HG03280 (cell line): Measurements from ENCODE around the gene AIPL1.

ENCODE experiments used
- ATAC-seq: cut with Tn5 transposase; IDR thresholded peaks from one replicate; pipeline ENCODE4 v1.9.1; 2021; ENCODE audit warnings: mild to moderate bottlenecking, moderate library complexity; ENCODE audit not compliant: unreplicated experiment

The AIPL1 gene

DNA sequence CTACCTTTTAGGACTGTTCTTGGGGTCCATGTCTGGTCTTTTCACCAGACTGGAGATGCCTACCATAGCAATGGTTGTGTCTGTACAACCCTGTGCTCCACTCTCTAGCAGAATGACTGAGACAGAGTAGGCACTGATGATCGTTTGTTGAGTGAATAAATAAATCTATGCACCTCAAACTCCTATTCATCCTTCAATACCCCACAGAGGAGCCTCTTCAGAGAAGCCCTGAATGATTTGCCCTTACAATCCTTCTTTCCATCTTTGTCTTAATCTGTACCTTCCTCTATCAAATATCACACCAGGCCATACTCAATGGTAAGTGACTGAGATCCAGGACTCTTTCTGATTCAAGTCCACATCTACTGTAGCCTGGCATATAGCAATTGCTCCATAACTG is 32.6 kb upstream of the AIPL1 start:
- no peak for ATAC-seq

DNA sequence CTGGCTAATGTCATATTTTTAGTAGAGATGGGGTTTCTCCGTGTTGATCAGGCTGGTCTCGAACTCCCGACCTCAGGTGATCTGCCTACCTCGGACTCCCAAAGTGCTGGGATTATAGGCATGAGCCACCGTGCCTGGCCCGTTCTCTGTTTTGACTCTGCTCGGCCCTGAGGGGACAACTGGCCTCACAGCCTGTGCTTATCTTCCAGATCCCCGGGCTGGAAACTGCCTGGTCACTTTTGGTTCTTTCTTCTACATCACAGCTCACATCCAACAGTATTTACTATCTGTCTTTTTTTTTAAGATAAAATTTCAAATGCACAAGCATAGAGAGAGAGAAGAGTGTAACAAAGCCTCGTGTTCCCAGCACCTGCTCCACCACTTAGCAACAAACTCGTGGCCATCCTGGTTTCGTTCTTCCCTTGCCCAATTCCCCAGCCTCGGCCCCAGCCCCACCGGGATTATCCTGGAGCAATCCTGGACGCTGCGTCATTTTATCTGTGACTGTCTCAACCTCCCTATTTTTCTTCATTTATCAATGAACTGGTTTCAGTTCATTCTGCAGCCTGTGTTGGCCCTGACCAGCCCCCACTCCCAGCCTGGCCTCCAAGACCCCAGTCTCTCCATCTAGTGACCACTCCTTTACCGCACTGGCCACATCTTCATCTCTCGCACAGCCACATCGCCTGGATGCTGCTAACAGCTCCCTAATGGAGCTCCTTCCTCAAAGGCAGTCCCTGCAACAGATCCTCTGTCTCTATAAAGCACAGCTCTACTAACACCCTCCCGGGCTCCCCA is 30.5 kb upstream of the AIPL1 start:
- ATAC-seq: no peak

- no peak for ATAC-seq
These were observed 29.6 kb upstream of the AIPL1 start for GRCh38 chr17:6464446-6465041.

DNA sequence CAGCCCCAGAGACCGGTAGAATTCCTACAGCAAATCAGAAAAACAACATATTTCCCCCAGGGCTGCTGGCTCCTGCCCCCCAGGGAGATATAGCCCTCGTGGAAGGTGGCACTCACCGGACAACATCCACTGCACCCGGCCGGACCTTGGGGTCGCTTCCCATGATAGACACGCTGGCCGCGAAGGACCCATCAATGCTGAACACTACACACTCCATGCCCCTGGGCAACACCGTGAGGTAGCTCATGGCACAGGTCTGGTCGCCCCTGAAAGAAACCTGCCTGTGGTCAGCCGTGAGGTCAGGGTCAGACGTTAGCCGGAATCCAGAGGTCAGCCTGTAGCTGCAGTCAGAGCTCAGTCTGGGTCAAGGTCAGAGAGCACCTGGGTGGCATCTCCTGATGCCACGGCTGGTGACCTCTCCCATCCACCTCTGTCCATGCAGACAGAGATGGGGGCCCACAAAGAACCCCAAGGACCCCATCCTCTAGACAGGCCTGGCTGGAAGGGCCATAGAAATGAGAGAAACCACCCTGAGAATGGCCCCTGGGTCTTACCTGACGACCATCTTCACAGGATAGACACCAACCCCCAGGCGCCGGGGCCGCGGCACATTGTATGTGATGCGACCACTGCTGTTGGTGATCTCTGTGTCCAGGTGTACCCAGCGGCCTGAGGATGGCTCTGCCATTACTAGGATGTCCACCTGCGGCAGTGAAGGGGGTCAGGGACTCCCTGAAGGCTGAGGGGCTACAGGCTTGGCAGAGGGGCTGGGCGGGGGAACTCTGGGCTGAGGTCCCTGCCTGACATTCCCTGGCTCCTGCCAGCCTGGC is 28.9 kb upstream of the AIPL1 start:
- no peak for ATAC-seq

DNA sequence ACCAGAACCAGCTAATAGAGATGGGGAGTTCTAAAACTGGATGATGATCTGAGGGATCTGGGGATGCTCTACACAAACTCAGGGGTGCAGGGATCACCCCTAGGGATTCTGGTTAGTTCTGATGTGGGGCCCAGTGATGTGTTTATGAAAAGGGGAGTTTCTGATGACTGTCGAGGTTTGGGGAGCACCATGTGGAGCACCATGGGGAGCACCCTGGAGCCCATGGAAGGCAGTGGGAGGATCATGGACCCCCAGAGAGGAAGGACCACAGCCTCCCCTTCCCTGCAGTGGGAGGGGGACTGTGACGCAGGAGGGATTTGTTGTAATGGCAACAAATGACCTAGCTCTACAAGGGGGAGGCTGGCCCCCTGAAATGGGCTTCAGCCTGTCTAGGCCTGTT is 27.8 kb upstream of the AIPL1 start:
- no peak for ATAC-seq

- no peak for ATAC-seq
These were observed 27.0 kb upstream of the AIPL1 start for GRCh38 chr17:6461792-6462524.

DNA sequence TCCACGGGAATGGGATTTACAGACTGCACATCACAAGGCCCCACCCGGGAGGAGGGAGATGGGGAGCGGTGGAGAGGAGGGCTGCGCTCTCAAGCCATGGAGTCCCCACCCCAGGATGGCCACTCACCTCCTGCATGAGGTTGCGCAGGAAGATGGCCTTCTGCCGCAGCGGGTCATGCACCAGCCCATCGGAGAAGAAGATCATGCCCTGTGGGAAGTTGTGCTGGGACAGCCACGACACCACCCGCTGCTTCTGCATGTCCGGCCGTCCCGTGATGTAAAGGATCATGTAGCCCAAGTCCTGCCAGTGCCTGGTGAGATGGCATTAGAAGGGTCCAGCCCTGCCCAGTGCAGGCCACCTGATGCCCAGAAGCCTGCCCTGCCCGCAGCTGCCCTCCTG is 26.3 kb upstream of the AIPL1 start:
- no peak for ATAC-seq

GRCh38 chr17:6460531-6461161 is 25.7 kb upstream of the AIPL1 start:
- no peak for ATAC-seq

GRCh38 chr17:6458460-6458950 is 23.6 kb upstream of the AIPL1 start:
- no peak for ATAC-seq

DNA sequence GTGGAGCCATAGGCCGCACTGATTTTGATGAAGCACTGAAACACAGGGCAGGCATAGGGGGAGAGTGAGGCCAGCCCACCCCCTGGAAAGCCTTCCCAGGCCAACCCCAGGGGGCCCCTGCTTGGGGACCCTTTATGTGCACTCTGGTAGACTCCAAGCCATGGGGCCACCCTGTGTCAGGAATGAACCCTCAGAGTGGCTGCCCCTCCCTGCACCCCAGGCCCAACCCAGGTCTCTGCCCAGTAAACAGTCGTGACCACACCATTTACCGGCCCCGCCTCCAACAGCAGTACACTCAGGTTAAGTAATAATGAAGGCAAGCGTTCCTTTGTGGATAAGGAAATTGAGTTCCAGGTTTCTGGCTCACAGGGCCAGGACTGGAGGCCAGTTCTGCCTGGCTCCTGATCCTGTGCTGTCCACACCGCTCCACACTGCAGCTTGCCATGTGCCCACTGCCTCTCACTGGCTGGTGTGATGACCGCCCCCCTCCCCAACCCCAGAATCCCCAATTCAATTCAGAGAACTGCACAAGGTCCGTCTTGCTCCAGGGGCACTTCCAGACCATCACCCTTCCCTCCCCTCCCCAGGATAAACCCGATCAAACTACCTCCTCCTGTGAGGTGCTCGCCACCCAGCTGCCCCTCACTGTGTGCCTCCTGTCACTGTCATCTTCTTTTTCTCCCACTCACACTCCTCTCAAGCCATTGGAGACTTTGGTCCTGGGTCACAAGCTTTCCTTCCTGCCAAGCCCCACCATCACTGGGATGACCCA is 23.0 kb upstream of the AIPL1 start:
- no peak for ATAC-seq

DNA sequence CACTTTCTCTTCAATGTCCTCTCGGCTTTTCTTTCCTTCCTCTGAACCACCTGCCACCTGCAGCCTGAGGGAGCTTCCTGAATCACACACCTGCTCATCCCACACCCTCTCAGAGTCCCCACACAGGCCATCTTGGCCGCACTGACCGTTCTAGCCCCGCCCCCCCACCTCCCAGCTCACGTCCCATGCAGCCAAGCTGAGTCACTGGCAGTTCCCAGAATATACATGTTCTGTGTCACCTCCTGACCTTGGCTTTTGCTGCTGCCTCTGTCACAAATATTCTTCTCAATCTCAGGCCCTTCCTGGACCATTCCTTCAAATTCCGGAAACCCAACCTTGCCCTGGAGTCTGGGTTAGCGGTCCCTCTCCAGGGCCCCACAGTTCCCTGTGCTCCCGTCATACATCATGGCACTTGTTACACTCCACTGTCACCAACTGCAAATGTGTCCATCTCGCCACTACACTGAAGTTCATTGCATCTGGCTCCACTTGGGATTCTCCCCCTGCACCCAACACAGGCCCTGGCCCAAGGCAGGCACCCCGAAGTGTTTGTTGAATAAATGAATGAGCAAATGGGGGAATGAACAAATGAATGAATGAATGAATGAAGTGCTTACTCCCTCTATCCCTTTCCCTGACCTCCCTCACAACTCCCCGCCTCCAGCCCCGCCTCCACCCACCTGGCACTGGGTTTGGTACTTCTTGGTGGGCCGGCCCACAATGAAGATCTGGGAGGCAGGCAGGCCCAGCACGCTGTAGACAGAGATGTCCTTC is 22.2 kb upstream of the AIPL1 start:
- ATAC-seq: no peak

GRCh38 chr17:6456321-6456720 is 21.4 kb upstream of the AIPL1 start:
- ATAC-seq: no peak

- ATAC-seq: no peak
These were observed 20.4 kb upstream of the AIPL1 start for GRCh38 chr17:6455321-6455705.

DNA sequence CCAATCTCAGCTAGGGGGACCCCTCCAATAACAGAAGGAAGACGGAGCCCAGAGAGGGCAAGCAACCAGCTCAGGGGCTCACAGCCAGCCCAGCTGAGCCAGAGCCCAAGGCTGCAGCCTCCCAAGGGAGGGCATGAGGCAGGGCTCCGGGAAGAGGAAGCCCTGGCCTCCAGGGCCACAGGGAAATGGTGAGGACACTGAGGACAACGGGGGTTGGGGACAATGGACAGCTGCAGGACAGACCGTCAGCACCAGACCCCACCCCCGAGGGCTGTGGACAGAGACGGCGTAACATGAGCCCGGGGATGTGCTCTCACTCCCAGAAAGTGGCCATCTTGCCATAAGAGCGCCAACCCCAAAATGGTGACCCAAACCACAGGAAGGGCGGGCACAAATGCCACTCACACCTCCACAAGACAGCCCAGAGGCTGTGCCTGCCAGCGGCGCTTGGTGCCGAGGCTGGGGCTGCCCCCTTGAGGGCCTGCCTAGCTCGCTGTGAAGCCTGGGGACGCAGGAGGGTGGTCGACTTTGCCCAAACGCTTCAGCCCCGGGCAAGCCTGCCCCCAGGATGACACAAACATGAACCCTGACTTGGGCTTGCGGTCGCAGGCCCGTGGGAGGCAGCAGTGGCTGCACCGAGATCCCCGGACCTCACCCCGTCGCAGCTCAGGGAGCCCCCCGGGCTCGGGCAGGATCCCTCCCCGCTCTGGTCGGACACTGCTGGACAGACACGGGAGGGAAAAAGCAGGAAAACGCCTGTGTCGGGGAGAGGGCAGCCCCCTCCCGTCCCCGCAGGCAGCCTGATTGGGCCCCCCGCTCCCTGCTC is 19.8 kb upstream of the AIPL1 start:
- no peak for ATAC-seq

DNA sequence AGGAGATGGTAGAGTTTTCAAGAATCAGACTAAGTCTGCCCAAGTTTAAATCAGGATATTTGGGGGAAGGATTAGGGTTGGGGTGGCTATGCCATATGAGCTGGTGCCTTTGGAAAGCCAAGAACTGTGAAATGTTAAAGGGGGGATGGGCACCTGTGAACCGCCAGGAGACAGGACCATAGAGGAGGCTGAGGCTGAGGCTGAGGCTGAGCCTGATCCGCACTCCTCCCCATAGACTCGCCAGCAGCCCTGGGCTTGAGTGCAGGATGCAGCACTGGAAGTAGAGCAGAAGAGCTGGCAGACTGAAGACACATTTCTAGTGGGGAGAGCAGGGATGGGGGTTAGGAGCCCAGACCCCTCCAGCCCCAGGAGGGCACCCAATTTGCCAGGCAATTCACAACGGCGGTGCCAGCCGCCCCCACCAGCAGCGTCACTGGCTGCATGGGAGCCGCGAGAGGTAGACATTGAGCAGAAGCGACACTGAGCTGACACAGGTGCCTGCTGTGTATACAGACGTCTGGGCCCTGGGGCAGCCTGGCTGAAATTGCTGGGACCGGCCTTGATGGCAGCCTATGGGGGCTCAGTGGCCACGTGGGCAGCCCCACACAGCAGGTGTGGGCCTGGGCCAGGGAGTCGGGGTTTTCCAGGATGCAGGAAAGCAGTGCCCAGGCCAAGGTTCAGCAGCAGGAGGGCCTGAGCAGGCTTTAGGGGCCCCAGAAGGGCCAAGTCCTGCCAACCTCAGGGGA is 18.5 kb upstream of the AIPL1 start:
- ATAC-seq: no peak

GRCh38 chr17:6452471-6453266 is 17.7 kb upstream of the AIPL1 start:
- no peak for ATAC-seq
